K562 (cell line): ENCODE data around the gene ADIPOR2. TPM values are rescaled to one million over a fixed set of nuclear protein-coding genes. Genes with fewer than 3 reads are reported as not detected.

ENCODE experiments used
- HCFC1 ChIP-seq: IDR thresholded peaks from 2 replicates; pipeline ENCODE4 v1.6.1; 2012; ENCODE audit warnings: low read depth, low read length, improper control_type of control experiment
- SNIP1 ChIP-seq: fragments of 450-650 bp; IDR thresholded peaks from 2 replicates; pipeline ENCODE4 v1.7.1; 2017; ENCODE audit warnings: low read depth, mild to moderate bottlenecking
- SRSF1 ChIP-seq: fragments of 200-400 bp; formaldehyde crosslinking; IDR thresholded peaks from 2 replicates; pipeline ENCODE4 v1.6.1; 2017; ENCODE audit warnings: mild to moderate bottlenecking, low read depth, low read length, moderate library complexity
- TEAD2 ChIP-seq: fragments of 450-650 bp; IDR thresholded peaks from 2 replicates; pipeline ENCODE4 v1.6.1; 2016; ENCODE audit warnings: missing genetic modification characterization, control low read depth, missing compliant biosample characterization
- ZNF274 ChIP-seq: IDR thresholded peaks from 2 replicates; pipeline ENCODE4 v1.6.1; 2011; ENCODE audit warnings: low read depth, mild to moderate bottlenecking, low read length, moderate library complexity, borderline replicate concordance
- ZNF507 ChIP-seq: conservative IDR thresholded peaks from 2 replicates; pipeline ENCODE4 v1.6.1; 2017; ENCODE audit warnings: missing genetic modification characterization, missing compliant biosample characterization
- polyA plus RNA-seq, 8 experiments: library from polyadenylated mRNA; depleted of rRNA in 4 of 8; stranded (reverse) in 5 of 8; unstranded in 3 of 8; fragments of >200 nt; fragmentation: Nextera tagmentation in 2 of 8; fragmentation: Illumina TruSeq in 1 of 8; extraction: Ambion mirVana in 2 of 8; extraction: Trizol in 1 of 8; gene quantifications; 2 replicates each; pipeline versions ENCODE4 v1.2.1 to v1.2.3, GENCODE V29; 2011 to 2014; ENCODE audit warnings: inconsistent platforms in 1 of 8, missing spikeins in 1 of 8
- total RNA-seq, 7 experiments: library from RNA; depleted of rRNA in 6 of 7; stranded (reverse); fragments of >200 nt in 6 of 7; fragmentation: Illumina TruSeq in 2 of 7; extraction: Trizol in 2 of 7; gene quantifications; 2 replicates each; pipeline versions ENCODE4 v1.2.1 to v1.2.3, GENCODE V29; 2011 to 2021; ENCODE audit warnings: low replicate concordance in 1 of 7
- TF ChIP-seq, protein P1 (sequence below), 2 experiments: fragments of 450-650 bp; formaldehyde crosslinking in 1 of 2; IDR thresholded peaks; 2 replicates each; pipeline versions ENCODE4 v1.4.0 to v1.6.1; 2014 to 2020; ENCODE audit warnings: mild to moderate bottlenecking in 2 of 2, borderline replicate concordance in 1 of 2, low read depth in 1 of 2
- TF ChIP-seq, protein P2 (sequence below): fragments of 250-450 bp; sonication (Bioruptor Pico); IDR thresholded peaks from 2 replicates; pipeline ENCODE4 v1.4.0; 2020

The ADIPOR2 gene
- total and polyA plus RNA-seq, 9 of the 15 experiments (the other 6 are each of a cell fraction or from before 2014, with no cell fraction given): 10.9 to 63.5 (median 46.0) TPM

DNA sequence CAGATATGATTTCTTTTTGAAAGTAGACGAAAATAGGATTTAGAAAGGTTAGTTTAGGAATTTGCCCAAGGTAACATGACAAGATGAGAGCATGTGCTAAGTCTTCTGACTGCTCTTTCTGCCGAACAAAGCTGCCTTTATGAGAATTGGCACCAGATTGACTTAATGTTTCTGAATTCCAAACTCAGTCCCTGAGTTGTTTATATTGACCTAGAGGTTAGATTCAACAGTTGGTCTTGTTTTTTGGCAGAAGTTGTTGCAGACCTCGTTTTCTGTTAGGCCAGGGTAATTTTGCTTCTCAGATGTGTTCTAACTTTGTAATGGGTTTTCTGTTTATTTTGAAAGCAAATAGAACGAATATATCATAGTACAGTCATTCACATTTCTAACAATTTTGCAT, 68.0 kb downstream of the ADIPOR2 start (continued):
- TF ChIP-seq, protein P1, sequence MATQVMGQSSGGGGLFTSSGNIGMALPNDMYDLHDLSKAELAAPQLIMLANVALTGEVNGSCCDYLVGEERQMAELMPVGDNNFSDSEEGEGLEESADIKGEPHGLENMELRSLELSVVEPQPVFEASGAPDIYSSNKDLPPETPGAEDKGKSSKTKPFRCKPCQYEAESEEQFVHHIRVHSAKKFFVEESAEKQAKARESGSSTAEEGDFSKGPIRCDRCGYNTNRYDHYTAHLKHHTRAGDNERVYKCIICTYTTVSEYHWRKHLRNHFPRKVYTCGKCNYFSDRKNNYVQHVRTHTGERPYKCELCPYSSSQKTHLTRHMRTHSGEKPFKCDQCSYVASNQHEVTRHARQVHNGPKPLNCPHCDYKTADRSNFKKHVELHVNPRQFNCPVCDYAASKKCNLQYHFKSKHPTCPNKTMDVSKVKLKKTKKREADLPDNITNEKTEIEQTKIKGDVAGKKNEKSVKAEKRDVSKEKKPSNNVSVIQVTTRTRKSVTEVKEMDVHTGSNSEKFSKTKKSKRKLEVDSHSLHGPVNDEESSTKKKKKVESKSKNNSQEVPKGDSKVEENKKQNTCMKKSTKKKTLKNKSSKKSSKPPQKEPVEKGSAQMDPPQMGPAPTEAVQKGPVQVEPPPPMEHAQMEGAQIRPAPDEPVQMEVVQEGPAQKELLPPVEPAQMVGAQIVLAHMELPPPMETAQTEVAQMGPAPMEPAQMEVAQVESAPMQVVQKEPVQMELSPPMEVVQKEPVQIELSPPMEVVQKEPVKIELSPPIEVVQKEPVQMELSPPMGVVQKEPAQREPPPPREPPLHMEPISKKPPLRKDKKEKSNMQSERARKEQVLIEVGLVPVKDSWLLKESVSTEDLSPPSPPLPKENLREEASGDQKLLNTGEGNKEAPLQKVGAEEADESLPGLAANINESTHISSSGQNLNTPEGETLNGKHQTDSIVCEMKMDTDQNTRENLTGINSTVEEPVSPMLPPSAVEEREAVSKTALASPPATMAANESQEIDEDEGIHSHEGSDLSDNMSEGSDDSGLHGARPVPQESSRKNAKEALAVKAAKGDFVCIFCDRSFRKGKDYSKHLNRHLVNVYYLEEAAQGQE (IDR thresholded peaks at IDR 0.05; ENCODE audit: borderline replicate concordance): no peak
- TF ChIP-seq, protein P1 (CRISPR knock-in tag; IDR thresholded peaks at IDR 0.05; ENCODE audit: low read depth): no peak
- TF ChIP-seq ZNF507 (tag) (no peak), SNIP1 (no peak), ZNF274 (no peak), SRSF1 (no peak), HCFC1 (no peak), TEAD2 (tag) (no peak)
- TF ChIP-seq, protein P2, sequence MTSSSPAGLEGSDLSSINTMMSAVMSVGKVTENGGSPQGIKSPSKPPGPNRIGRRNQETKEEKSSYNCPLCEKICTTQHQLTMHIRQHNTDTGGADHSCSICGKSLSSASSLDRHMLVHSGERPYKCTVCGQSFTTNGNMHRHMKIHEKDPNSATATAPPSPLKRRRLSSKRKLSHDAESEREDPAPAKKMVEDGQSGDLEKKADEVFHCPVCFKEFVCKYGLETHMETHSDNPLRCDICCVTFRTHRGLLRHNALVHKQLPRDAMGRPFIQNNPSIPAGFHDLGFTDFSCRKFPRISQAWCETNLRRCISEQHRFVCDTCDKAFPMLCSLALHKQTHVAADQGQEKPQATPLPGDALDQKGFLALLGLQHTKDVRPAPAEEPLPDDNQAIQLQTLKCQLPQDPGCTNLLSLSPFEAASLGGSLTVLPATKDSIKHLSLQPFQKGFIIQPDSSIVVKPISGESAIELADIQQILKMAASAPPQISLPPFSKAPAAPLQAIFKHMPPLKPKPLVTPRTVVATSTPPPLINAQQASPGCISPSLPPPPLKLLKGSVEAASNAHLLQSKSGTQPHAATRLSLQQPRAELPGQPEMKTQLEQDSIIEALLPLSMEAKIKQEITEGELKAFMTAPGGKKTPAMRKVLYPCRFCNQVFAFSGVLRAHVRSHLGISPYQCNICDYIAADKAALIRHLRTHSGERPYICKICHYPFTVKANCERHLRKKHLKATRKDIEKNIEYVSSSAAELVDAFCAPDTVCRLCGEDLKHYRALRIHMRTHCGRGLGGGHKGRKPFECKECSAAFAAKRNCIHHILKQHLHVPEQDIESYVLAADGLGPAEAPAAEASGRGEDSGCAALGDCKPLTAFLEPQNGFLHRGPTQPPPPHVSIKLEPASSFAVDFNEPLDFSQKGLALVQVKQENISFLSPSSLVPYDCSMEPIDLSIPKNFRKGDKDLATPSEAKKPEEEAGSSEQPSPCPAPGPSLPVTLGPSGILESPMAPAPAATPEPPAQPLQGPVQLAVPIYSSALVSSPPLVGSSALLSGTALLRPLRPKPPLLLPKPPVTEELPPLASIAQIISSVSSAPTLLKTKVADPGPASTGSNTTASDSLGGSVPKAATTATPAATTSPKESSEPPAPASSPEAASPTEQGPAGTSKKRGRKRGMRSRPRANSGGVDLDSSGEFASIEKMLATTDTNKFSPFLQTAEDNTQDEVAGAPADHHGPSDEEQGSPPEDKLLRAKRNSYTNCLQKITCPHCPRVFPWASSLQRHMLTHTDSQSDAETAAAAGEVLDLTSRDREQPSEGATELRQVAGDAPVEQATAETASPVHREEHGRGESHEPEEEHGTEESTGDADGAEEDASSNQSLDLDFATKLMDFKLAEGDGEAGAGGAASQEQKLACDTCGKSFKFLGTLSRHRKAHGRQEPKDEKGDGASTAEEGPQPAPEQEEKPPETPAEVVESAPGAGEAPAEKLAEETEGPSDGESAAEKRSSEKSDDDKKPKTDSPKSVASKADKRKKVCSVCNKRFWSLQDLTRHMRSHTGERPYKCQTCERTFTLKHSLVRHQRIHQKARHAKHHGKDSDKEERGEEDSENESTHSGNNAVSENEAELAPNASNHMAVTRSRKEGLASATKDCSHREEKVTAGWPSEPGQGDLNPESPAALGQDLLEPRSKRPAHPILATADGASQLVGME (CRISPR knock-in tag): no peak
